ENCODE results near the gene NTN3. TPM values are rescaled to one million over a fixed set of nuclear protein-coding genes. Genes with fewer than 3 reads are reported as not detected.
A peak's percentile ranks its signal among the peaks of the same experiment; 100 is the strongest.

The NTN3 gene
- total and polyA plus RNA-seq, 9 donors, result 0.12 to 0.34 (median 0.19) TPM; not detected in 5

DNA sequence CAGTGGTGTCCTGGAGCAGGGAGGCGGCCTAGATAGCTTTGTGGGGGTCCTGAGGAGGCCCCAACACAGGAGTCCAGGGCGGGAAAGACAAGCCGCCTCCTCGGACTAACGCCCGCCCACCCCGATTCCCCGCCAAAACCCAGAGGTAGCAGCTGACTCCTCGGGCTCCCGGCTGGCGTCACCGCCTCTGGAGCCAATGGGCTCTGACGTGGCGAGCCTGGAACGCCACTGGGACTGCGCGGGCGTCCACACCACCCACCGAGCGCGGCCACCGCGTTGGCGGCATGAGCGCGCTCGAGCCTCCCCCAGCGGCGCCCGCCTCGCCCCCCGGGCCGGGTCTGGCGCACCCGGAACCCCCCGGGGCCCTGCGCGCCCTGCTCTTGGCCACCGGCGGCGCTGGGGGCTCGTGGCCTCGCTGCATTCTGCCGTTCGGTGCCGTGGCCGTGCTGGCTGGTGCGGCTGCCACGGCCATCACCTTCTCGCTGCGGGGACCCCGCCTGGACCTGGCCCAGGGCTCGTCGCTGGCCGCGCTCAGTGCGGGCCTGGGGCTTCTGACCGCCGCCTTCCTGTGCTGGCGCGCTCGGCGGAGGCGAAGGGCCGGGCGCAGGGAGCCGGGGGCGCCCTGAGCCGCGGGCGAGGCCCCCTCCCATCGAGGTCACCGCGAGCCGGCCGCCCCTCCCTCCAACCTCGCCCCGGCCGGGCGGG is 3.4 kb upstream of the NTN3 start:
- 0 to 1% (median 1%) methylated on average over 59 to 80 of the region's 80 CpGs for WGBS, 3 donors
- peak; percentile 68 to 84 (median 83) for DNase-seq
- Histone ChIP-seq H3K4me3 (peak overlapping the region; percentile 47), H3K27ac (peak overlapping the region in 1 of 2 donors; percentile 39), H3K4me1 (ENCODE audit: insufficient read depth) (peaks cover 7% of the 10 kb centered on the region), H3K36me3 (no peaks in the 10 kb centered on the region), H3K9me3 (no peaks in the 10 kb centered on the region), H3K27me3 (peaks cover 6% of the 10 kb centered on the region)
- intact Hi-C loops (cut with DNase I), result no loop called here
- TF ChIP-seq, protein P1, sequence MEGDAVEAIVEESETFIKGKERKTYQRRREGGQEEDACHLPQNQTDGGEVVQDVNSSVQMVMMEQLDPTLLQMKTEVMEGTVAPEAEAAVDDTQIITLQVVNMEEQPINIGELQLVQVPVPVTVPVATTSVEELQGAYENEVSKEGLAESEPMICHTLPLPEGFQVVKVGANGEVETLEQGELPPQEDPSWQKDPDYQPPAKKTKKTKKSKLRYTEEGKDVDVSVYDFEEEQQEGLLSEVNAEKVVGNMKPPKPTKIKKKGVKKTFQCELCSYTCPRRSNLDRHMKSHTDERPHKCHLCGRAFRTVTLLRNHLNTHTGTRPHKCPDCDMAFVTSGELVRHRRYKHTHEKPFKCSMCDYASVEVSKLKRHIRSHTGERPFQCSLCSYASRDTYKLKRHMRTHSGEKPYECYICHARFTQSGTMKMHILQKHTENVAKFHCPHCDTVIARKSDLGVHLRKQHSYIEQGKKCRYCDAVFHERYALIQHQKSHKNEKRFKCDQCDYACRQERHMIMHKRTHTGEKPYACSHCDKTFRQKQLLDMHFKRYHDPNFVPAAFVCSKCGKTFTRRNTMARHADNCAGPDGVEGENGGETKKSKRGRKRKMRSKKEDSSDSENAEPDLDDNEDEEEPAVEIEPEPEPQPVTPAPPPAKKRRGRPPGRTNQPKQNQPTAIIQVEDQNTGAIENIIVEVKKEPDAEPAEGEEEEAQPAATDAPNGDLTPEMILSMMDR (IDR thresholded peaks at IDR 0.05), result peak in 1 of 3 donors; percentile 5
- no peak for TF ChIP-seq EP300 (IDR thresholded peaks at IDR 0.05)
- TF ChIP-seq POLR2A (IDR thresholded peaks at IDR 0.05), result peak; percentile 47

DNA sequence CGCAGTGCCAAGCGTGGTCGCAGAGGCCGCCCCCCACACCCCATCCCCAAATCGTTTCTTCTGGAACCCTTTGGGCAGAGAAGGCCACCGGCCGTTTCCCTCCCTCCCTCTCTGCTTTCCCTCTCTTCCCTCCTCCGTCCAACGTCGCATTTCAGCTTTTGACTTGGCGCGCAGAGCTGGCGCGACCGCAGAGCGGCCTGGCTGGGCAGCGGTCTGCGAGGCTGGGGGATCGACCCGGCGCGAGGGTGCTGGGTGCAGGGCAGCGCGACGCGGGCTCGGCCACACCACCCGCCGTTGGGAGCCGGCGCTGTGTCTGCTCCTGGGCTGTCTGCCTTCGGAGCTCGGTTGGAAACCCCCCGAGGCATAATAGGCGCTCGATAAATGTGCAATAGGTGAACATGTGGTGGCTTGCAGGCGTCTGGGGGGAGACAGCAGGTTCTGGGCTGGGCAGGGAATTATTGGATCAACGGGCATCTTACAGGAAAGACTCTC is 2.8 kb upstream of the NTN3 start:
- Histone ChIP-seq H3K4me1 (ENCODE audit: insufficient read depth) (peaks cover 7% of the 10 kb centered on the region), H3K27ac (peak overlapping the region in 1 of 2 donors; percentile 39), H3K27me3 (peaks cover 6% of the 10 kb centered on the region), H3K9me3 (no peaks in the 10 kb centered on the region), H3K4me3 (peak overlapping the region; percentile 47), H3K36me3 (no peaks in the 10 kb centered on the region)
- no peak for TF ChIP-seq POLR2A (IDR thresholded peaks at IDR 0.05)
- no peak for TF ChIP-seq EP300 (IDR thresholded peaks at IDR 0.05)
- TF ChIP-seq, protein P1 (IDR thresholded peaks at IDR 0.05), result no peak
- 0 to 1% (median 0%) methylated on average over 32 to 38 of the region's 38 CpGs for WGBS, 3 donors
- DNase-seq, result peak in 1 of 5 donors; percentile 45
- intact Hi-C loops (cut with DNase I), result no loop called here

DNA sequence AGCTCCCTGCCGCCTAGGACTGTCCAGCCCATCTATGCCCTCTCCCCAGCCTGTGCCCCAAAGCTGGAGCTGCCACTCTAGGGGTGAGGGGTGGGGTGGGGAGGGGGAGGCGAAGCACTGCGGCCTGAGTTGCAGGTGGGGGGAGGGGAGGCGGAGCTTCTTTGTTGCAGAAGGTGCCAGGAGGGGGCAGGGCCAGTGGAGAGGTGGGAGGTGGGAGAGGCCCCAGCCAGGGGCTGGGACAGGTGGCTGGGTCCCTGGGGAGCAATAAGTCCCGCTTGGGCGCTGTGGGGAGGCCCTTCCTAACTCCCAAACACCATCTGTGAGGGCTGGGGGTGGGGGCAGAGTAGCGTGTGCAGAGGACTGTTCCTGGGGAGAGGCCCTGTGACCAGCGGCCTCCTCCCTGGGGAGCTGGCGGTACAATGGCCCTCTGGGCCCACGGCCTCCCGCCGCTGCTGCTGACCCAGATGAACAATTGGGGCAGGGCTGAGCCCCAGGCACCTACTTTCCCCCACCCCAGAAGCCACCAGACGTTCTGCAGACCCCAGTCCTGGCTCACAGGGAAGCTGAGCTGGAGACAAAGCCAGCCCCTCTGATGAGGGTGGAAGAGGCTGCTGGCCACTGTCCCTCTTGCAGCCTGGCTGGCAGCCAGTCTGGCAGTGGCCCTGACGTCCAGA is 2.2 kb upstream of the NTN3 start:
- Histone ChIP-seq H3K36me3 (no peaks in the 10 kb centered on the region), H3K27ac (no peak overlapping the region), H3K4me1 (ENCODE audit: insufficient read depth) (peaks cover 8% of the 10 kb centered on the region), H3K27me3 (peaks cover 6% of the 10 kb centered on the region), H3K9me3 (no peaks in the 10 kb centered on the region), H3K4me3 (no peak overlapping the region)
- intact Hi-C loops (cut with DNase I), result no loop called here
- TF ChIP-seq, protein P1 (IDR thresholded peaks at IDR 0.05), result no peak
- TF ChIP-seq POLR2A (IDR thresholded peaks at IDR 0.05) (no peak), EP300 (IDR thresholded peaks at IDR 0.05) (no peak)
- DNase-seq, result peak in 1 of 5 donors; percentile 35
- 22 to 27% (median 22%) methylated on average over 12 to 14 of the region's 14 CpGs for WGBS, 3 donors

DNA sequence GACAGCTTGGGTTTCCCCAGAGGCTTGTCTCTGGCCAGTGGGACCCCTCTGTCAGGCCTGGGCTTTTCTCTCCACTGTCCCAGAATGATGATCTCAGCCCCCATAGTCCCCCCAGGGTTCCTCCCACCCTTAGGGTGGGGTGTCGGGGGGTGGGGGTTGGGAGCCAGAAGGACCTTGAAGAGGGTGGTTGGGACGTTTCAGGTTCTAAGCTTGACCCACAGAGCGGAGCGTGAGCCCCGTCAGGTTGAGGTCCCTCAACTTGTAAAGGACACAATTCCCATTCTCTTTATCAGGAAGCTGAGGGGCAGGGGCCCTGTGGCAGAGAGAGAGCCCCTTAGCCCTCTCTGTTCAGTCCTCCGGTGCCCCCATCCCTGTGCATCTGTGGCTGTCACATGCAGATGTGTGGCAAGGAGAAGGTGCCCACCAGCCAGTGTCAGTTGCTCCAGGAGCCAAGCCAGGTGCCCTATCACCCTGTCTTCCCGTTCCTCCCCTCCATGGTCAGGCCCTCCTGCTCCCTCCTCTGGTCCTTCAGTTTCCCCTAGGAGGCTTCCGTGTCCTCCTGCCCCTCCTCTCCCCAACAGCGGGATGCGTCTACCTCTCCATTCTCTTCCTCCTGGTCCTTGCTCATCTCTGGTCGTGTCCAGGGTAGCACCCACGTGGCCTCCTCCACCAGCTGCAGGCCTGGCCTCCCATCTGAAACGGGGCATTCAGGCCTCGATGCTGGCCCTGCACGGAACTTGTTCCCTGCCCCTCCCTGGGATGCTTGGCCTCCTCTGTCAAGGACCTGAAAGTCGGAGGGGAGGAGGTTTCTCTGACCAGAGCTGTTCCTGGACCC is 1.5 kb upstream of the NTN3 start:
- no peak for DNase-seq
- WGBS, 3 donors, result 42 to 55% (median 43%) methylated on average over 13 to 16 of the region's 16 CpGs
- H3K4me1 ChIP-seq (ENCODE audit: insufficient read depth), result peaks cover 8% of the 10 kb centered on the region
- TF ChIP-seq, protein P1 (IDR thresholded peaks at IDR 0.05), result no peak
- TF ChIP-seq POLR2A (IDR thresholded peaks at IDR 0.05), result no peak
- no peak for TF ChIP-seq EP300 (IDR thresholded peaks at IDR 0.05)
- intact Hi-C loops (cut with DNase I), result no loop called here
- H3K36me3 ChIP-seq, result no peaks in the 10 kb centered on the region
- H3K27ac ChIP-seq, result no peak overlapping the region
- no peak overlapping the region for H3K4me3 ChIP-seq
- H3K27me3 ChIP-seq, result peaks cover 6% of the 10 kb centered on the region
- no peaks in the 10 kb centered on the region for H3K9me3 ChIP-seq
